ENCODE results near the gene ARHGAP44.

- TF ChIP-seq CTCF (conservative IDR thresholded peaks at IDR 0.05; ENCODE audit: low read depth in 2 of 2) = no peak
- no peak for TF ChIP-seq ETS1 (IDR thresholded peaks at IDR 0.05)
- TF ChIP-seq EZH2 (IDR thresholded peaks at IDR 0.05; ENCODE audit: low read depth, unreplicated experiment) = no peak
These were observed 41.5 kb downstream of the ARHGAP44 start for GRCh38 chr17:12830777-12831247.

Measured in GM23338 (cell line).